Measurements from ENCODE around the gene TSPY4. TPM values are rescaled to one million over a fixed set of nuclear protein-coding genes. Genes with fewer than 3 reads are reported as not detected.
"Not testable (repeated sequence)": the region's sequence is repeated elsewhere in the genome, so short reads cannot be mapped to it uniquely, and the experiment has no call there.

The TSPY4 gene
- total RNA-seq = not detected

DNA sequence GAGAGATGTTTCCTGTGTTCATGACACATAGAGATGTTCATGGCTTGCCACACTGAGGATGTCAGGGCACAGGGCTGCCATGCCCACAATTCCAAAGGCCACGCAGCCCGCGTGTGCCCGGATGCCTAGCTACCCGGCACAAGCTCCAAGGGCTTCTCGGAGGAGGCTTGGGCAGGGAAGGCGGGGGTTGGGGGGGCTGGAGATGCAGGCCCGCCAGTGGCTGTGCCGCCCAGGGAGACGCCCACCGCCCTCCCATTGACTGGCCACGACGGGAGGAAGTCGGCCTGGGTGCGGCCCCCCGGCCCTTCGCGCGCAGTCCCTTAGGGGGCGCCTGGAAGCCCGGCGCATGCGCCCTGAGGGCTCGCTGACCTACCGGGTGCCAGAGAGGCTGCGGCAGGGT is at the start of gene TSPY4:
TSS of gene TSPY4 (plus strand) at position 301 of the 400 bp plus-strand sequence. CDS start at position 347, 46 bp downstream.
- DNase-seq (ENCODE audit: low spot score); ATAC-seq (ENCODE audit: low FRiP score): not testable (repeated sequence)

- DNase-seq (ENCODE audit: low spot score) = no peak
- TF ChIP-seq, protein P1, sequence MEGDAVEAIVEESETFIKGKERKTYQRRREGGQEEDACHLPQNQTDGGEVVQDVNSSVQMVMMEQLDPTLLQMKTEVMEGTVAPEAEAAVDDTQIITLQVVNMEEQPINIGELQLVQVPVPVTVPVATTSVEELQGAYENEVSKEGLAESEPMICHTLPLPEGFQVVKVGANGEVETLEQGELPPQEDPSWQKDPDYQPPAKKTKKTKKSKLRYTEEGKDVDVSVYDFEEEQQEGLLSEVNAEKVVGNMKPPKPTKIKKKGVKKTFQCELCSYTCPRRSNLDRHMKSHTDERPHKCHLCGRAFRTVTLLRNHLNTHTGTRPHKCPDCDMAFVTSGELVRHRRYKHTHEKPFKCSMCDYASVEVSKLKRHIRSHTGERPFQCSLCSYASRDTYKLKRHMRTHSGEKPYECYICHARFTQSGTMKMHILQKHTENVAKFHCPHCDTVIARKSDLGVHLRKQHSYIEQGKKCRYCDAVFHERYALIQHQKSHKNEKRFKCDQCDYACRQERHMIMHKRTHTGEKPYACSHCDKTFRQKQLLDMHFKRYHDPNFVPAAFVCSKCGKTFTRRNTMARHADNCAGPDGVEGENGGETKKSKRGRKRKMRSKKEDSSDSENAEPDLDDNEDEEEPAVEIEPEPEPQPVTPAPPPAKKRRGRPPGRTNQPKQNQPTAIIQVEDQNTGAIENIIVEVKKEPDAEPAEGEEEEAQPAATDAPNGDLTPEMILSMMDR (IDR thresholded peaks at IDR 0.05) = no peak
- ATAC-seq (ENCODE audit: low FRiP score) = no peak
Measured at GRCh38 chrY:9320996-9321395, 16.3 kb upstream of the TSPY4 start.

DNA sequence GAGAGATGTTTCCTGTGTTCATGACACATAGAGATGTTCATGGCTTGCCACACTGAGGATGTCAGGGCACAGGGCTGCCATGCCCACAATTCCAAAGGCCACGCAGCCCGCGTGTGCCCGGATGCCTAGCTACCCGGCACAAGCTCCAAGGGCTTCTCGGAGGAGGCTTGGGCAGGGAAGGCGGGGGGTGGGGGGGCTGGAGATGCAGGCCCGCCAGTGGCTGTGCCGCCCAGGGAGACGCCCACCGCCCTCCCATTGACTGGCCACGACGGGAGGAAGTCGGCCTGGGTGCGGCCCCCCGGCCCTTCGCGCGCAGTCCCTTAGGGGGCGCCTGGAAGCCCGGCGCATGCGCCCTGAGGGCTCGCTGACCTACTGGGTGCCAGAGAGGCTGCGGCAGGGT is 20.2 kb downstream of the TSPY4 start, which contains the start of gene TSPY8:
TSS of gene TSPY8 (plus strand) at position 301 of the 400 bp plus-strand sequence. CDS start at position 347, 46 bp downstream.
- not testable (repeated sequence) for DNase-seq (ENCODE audit: low spot score); ATAC-seq (ENCODE audit: low FRiP score)

Small RNA genes lying within 50 kb of the gene (small RNA-seq; reads per million reads assigned to genes)
- gene AC006158.1 = not detected

Other genes starting within 250 kb of the TSPY4 start
- not detected for gene TSPY8, start 20.3 kb downstream of the TSPY4 start, total RNA-seq
- not detected for gene TSPY3, start 61.0 kb downstream of the TSPY4 start, total RNA-seq
- gene TSPY1, start 129.5 kb downstream of the TSPY4 start, total RNA-seq = not detected
- gene TSPY9, start 149.8 kb downstream of the TSPY4 start, total RNA-seq = not detected
- not detected for gene TSPY10, start 190.4 kb downstream of the TSPY4 start, total RNA-seq

Data from omental fat pad (tissue), 4 donors.